Activated naive CD4-positive, alpha-beta T cell treated with anti-CD3 and anti-CD28 coated beads for 36 hours (primary cell): ENCODE measurements around the gene MT1G. TPM values are rescaled to one million over a fixed set of nuclear protein-coding genes. Genes with fewer than 3 reads are reported as not detected.
"Not testable (repeated sequence)": the region's sequence is repeated elsewhere in the genome, so short reads cannot be mapped to it uniquely, and the experiment has no call there.

Experiments
- CTCF ChIA-PET: fragments of 350-600 bp; sonication (Branson Sonifier 250); formaldehyde crosslinking; loops from one replicate; lab custom pipeline; 2021; ENCODE audit warnings: antibody characterized with exemption; lab: Charles Lee
- DNase-seq: peaks from one replicate; pipeline ENCODE4 v3.0.0-alpha.2; 2020
- H3K27ac Mint-ChIP-seq: one replicate; pipeline ENCODE4 v1.8.0; 2021; ENCODE audit warnings: mild to moderate bottlenecking, mixed read lengths
- H3K27me3 Mint-ChIP-seq: one replicate; pipeline ENCODE4 v1.8.0; 2021; ENCODE audit warnings: low read depth, mixed read lengths
- H3K36me3 Mint-ChIP-seq: one replicate; pipeline ENCODE4 v1.8.0; 2021; ENCODE audit warnings: low read depth, mixed read lengths
- H3K4me1 Mint-ChIP-seq: one replicate; pipeline ENCODE4 v1.8.0; 2021; ENCODE audit warnings: low read depth, mixed read lengths
- H3K4me3 Mint-ChIP-seq: one replicate; pipeline ENCODE4 v1.8.0; 2021; ENCODE audit warnings: mild to moderate bottlenecking, moderate library complexity, mixed read lengths
- H3K9me3 Mint-ChIP-seq: one replicate; pipeline ENCODE4 v1.8.0; 2021; ENCODE audit warnings: mixed read lengths
- intact Hi-C: fragments of 100-400 bp; cut with micrococcal nuclease; formaldehyde crosslinking; loops from one replicate; pipeline ENCODE4 v1.15.1; 2023
- total RNA-seq, 2 experiments: library from RNA; stranded (reverse); gene quantifications; one replicate each; pipeline ENCODE4 v1.2.3, GENCODE V29; 2021

The MT1G gene
- total RNA-seq, 2 experiments from 2014 or later, result 22.4 to 23.8 TPM

DNA sequence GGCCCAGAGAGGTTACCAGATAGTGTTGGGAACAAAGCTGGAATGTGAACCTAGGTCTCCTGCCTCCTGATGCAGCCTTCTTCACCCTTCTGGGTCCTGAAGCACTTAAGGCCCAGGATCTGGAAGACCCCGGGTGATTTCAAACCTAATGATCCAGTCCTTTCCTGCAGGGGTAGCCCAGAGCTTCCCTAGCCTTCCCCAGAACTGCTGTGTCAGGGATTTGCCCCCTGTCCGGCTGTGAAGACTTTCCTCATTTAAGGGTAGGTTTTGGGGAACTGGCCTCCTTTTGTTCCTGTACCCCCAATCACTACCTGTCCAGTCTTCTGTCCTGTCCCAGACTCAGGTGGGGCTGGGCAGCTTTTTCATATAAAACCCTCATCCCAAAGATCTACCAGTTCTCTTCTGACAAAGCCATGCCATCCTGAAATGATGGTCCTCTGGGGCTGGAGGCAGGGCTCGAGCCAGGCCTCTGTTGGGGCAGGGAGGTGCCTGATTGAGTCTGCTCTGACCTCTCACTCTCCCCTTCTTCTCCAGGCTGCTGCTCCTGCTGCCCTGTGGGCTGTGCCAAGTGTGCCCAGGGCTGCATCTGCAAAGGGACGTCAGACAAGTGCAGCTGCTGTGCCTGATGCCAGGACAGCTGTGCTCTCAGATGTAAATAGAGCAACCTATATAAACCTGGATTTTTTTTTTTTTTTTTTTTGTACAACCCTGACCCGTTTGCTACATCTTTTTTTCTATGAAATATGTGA is 15.7 kb upstream of the MT1G start:
- peaks cover 19% of the 10 kb centered on the region for H3K4me1 Mint-ChIP-seq
- CTCF ChIA-PET, result interaction anchor here (0.6 to 3.9 kb wide), 5 partner anchors 19 to 490 kb away, joined by 3 to 19 read pairs (median 5); no protein-coding TSS in a partner anchor
- DNase-seq, result no peak
- no peak overlapping the region for H3K27ac Mint-ChIP-seq
- H3K9me3 Mint-ChIP-seq, result peaks cover 3% of the 10 kb centered on the region
- intact Hi-C loops, result loop anchor here (2.0 to 5.0 kb wide), 2 partner anchors 19 to 249 kb away; partner anchors contain the start of gene HERPUD1
- peaks cover 6% of the 10 kb centered on the region for H3K36me3 Mint-ChIP-seq
- peak overlapping the region; percentile 92 for H3K4me3 Mint-ChIP-seq
- no peaks in the 10 kb centered on the region for H3K27me3 Mint-ChIP-seq

DNA sequence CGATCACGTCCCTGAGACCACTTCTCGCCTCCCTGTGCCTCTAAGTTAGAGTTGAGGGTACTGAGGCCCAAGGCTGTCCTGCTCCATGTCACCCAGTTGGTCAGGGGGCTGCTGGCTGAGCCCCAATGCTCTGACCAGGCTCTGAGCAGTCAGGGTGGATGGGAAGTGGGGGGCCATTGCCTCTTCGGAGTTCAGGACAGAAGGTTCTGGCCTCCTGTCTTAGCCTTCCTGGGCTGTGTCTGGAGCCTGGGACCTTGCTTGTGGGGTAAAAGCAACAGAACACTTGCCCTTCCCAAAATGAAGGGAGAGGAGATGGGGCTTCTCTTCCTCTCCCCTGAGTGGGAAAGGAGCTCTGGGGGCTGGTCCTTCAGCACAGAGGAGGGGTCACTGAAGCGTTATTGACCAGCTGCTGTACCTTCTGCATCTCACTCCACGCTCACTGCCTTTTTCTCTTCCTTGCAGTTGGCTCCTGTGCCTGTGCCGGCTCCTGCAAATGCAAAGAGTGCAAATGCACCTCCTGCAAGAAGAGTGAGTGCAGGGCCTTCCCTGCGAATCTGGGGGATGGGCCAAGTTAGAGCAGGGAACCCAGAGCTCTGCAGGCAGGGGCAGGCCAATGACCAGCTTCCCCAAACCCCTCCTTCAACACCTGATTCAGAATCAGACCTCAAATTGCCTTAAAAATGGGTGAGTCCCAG is 15.0 kb upstream of the MT1G start:
- peak; percentile 28 for DNase-seq
- Mint-ChIP-seq H3K4me3 (peak overlapping the region; percentile 92), H3K4me1 (peaks cover 19% of the 10 kb centered on the region), H3K36me3 (peaks cover 4% of the 10 kb centered on the region), H3K27ac (peak overlapping the region; percentile 83), H3K27me3 (no peaks in the 10 kb centered on the region), H3K9me3 (peaks cover 3% of the 10 kb centered on the region)
- CTCF ChIA-PET, result interaction anchor here (1.2 to 3.9 kb wide), 4 partner anchors 9 to 169 kb away, joined by 3 to 19 read pairs (median 4); no protein-coding TSS in a partner anchor
- intact Hi-C loops, result loop anchor here (1.0 to 5.0 kb wide), 12 partner anchors 9 to 326 kb away; partner anchors contain the start of genes HERPUD1, MT1E, MT1F and MT1G

DNA sequence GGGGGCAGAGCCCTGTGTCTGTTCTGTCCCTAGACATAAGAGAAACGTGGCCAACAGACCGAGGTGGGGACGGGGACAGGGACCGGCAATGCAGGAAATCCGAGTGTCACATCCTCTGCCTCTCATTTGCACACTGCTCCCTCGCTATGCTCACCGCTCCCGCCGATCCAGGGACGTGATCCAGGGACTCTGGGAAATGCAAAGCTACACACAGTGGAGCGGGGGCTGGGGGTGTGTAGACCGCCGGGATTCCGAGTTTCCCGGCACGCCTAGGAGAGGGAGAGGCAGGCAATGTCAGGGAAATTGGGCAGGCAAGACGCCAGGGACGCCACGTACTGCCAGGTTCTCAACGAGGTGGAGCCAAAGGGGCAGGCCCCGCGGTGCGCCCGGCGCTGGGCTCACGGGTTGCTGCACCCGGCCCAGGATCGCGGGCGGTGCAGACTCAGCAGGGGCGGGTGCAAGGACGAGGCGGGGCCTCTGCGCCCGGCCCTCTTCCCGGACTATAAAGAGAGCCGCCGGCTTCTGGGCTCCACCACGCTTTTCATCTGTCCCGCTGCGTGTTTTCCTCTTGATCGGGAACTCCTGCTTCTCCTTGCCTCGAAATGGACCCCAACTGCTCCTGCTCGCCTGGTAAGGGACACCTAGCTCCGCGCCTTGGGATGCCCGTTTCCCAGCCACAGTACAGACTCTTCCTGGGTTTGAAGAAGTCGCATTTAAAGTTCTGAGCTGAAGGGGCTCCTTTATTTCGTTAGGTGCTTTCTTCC is 14.3 kb upstream of the MT1G start, which contains the start of gene MT1X:
TSS of gene MT1X (plus strand) at position 532 of the 764 bp plus-strand sequence. CDS start at position 603, 71 bp downstream.
- H3K27me3 Mint-ChIP-seq, result no peaks in the 10 kb centered on the region
- peak within 1 kb of the TSS; percentile 96 for H3K27ac Mint-ChIP-seq
- peaks cover 19% of the 10 kb centered on the region for H3K4me1 Mint-ChIP-seq
- CTCF ChIA-PET, result interaction anchor here (1.0 to 3.9 kb wide), 4 partner anchors 8 to 106 kb away, joined by 3 to 19 read pairs (median 4); no protein-coding TSS in a partner anchor
- peak; percentile 95 for DNase-seq
- intact Hi-C loops, result loop anchor here (1.0 to 5.0 kb wide), 12 partner anchors 8 to 325 kb away; partner anchors contain the start of genes HERPUD1, MT1E, MT1F and MT1G
- H3K9me3 Mint-ChIP-seq, result peaks cover 3% of the 10 kb centered on the region
- H3K36me3 Mint-ChIP-seq, result peaks cover 4% of the 10 kb centered on the region
- H3K4me3 Mint-ChIP-seq, result peak within 1 kb of the TSS; percentile 92

DNA sequence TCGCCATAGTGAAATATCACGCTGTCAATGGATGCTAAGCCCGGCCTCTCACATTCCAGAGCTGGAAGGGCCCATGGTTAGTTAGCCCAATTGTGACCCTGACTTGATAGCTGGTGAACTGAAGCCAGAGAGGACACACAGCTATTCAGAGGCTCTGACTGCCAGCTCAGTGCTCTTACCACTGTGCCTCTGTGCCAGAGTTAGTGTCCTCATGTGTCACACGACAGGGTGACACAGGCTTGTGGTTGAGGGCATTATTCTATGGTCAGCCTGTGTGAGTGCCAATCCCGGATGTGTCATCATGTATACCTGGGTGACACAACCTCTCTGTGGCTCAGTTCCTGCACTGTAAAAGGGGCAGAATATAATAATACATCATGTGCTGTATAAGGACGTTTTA is 12.0 kb upstream of the MT1G start:
- intact Hi-C loops, result loop anchor here (5.0 kb wide), 1 partner anchor 252 kb away; the partner anchor contains the start of gene HERPUD1
- H3K27ac Mint-ChIP-seq, result no peak overlapping the region
- no peaks in the 10 kb centered on the region for H3K9me3 Mint-ChIP-seq
- no peak overlapping the region for H3K4me3 Mint-ChIP-seq
- H3K4me1 Mint-ChIP-seq, result peaks cover 28% of the 10 kb centered on the region
- CTCF ChIA-PET, result no interaction called here
- peaks cover 4% of the 10 kb centered on the region for H3K27me3 Mint-ChIP-seq
- no peaks in the 10 kb centered on the region for H3K36me3 Mint-ChIP-seq
- no peak for DNase-seq

DNA sequence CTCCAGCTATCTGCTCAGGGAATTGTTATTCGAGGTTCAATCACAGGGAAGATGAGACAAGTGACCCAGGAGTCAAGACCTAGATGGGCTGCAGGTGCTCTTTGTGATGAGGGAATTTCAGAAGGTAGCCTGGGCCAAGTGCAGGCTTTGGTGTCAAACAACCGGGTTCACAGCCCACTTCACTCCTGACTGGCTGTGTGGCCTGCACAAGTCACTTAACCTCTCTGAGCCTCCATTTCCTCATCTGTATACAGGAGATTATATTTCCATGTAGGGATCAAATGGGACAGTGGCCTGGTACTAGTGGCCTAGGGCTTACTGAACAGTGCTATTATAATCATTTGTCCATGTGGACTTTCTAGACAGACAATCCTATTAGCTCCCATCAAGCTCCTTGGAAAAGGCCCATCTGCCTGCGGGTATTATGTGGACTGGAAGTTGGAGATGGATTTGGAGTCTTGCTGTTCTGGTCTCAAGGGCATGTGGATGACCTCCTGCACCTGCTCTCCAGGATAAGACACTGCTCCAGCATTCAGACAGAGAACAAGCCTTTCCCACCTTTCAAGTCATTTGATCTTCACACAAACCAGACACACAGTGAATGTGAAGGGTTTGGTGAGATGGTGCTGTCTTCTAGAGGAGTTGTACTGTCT is 11.3 kb upstream of the MT1G start:
- CTCF ChIA-PET, result interaction anchor here (1.0 kb wide), 1 partner anchor 22 kb away, joined by 5 read pairs; no protein-coding TSS in a partner anchor
- Mint-ChIP-seq H3K27me3 (peaks cover 4% of the 10 kb centered on the region), H3K9me3 (no peaks in the 10 kb centered on the region), H3K36me3 (no peaks in the 10 kb centered on the region), H3K4me1 (peaks cover 27% of the 10 kb centered on the region), H3K27ac (no peak overlapping the region), H3K4me3 (no peak overlapping the region)
- DNase-seq, result no peak
- intact Hi-C loops, result no loop called here

DNA sequence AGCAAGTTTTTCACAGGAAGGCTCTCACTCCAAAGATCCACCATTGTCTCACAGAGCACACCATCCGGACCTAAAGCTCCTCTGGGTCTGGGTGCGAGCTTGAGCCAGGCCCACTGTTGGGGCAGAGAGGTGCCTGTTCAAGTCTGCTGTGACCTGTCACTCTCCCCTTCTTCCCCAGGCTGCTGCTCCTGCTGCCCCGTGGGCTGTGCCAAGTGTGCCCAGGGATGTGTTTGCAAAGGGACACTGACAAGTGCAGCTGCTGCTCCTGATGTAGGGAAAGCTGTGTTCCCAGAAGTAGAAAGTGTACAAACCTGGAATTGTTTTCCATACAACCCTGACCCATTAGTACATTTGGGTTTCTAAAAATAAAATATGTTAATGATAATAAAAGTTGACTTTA is 9.6 kb upstream of the MT1G start:
- peaks cover 4% of the 10 kb centered on the region for H3K27me3 Mint-ChIP-seq
- no peak for DNase-seq
- H3K4me3 Mint-ChIP-seq, result no peak overlapping the region
- no peaks in the 10 kb centered on the region for H3K9me3 Mint-ChIP-seq
- intact Hi-C loops, result no loop called here
- CTCF ChIA-PET, result interaction anchor here (0.6 to 0.7 kb wide), 3 partner anchors 23 to 836 kb away, joined by 3 read pairs; partner anchors contain the start of gene MT2A
- H3K4me1 Mint-ChIP-seq, result peaks cover 15% of the 10 kb centered on the region
- H3K27ac Mint-ChIP-seq, result no peak overlapping the region
- no peaks in the 10 kb centered on the region for H3K36me3 Mint-ChIP-seq

DNA sequence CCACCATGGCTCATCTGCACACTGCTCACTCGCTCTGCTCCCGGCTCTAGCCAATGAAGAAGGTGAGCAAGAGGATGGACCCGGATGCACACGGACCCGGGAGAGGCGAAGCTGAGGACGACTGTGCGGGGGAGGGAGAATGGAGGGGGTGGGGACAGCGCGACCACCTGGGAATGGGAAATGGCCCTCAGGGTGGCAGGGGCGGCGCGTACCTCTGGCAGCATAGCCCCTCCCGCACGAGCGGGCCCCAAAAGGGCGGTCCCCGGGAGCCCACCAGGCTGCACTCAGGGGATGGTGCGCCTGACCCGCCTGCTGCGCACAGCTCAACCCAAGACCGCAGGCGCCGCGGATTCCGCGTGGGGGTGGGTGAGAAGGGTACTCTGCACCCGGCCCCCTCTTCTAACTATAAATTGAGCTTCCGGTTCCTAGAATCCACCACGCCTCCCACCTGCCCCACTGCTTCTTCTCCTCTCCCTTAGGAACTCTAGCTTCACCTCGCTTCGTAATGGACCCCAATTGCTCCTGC is 7.9 kb upstream of the MT1G start:
- no peaks in the 10 kb centered on the region for H3K9me3 Mint-ChIP-seq
- H3K27ac Mint-ChIP-seq, result no peak overlapping the region
- H3K4me3 Mint-ChIP-seq, result peak overlapping the region; percentile 55
- H3K27me3 Mint-ChIP-seq, result peaks cover 10% of the 10 kb centered on the region
- peak; percentile 73 for DNase-seq
- no peaks in the 10 kb centered on the region for H3K36me3 Mint-ChIP-seq
- intact Hi-C loops, result loop anchor here (1.0 kb wide), 1 partner anchor 7 kb away; the partner anchor contains the start of gene MT1G
- peaks cover 11% of the 10 kb centered on the region for H3K4me1 Mint-ChIP-seq
- CTCF ChIA-PET, result interaction anchor here (0.8 to 1.4 kb wide), 3 partner anchors 13 to 31 kb away, joined by 3 to 13 read pairs (median 3); no protein-coding TSS in a partner anchor

DNA sequence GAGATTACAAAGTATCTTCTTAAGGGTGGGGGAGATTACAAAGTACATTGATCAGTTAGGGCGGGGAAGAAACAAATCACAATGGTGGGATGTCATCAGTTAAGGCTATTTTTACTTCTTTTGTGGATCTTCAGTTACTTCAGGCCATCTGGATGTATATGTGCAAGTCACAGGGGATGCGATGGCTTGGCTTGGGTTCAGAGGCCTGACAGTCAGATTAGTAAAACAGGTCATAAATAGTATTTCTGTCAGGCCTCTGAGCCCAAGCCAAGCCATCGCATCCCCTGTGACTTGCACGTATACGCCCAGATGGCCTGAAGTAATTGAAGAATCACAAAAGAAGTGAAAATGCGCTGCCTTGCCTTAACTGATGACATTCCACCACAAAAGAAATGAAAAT is 6.7 kb upstream of the MT1G start:
- intact Hi-C loops, result loop anchor here (1.0 kb wide), 2 partner anchors 8 to 28 kb away; partner anchors contain the start of gene MT1X
- not testable (repeated sequence) for H3K4me3 Mint-ChIP-seq, H3K9me3 Mint-ChIP-seq, H3K27ac Mint-ChIP-seq, DNase-seq, H3K36me3 Mint-ChIP-seq
- CTCF ChIA-PET, result interaction anchor here (0.7 to 1.7 kb wide), 3 partner anchors 27 to 119 kb away, joined by 3 to 15 read pairs (median 5); no protein-coding TSS in a partner anchor
- peaks cover 21% of the 10 kb centered on the region for H3K27me3 Mint-ChIP-seq
- peaks cover 15% of the 10 kb centered on the region for H3K4me1 Mint-ChIP-seq

DNA sequence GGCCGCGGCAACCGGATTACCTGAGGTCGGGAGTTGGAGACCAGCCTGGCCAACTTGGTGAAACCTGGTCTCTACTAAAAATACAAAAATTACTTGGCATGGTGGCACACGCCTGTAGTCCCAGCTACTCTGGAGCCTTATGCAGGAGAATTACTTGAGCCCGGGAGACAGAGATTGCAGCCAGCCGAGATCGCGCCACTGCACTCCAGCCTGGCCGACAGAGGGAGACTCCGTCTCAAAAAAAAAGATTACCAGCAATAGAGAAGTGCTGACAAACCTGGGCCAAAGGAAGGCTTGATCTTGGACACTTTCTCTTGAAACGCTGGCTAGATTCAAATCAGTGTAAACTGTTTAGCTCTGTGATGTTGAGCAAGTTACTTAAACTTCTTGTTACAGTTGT is 6.1 kb upstream of the MT1G start:
- Mint-ChIP-seq H3K27me3 (peaks cover 26% of the 10 kb centered on the region), H3K4me1 (peaks cover 18% of the 10 kb centered on the region), H3K36me3 (no peaks in the 10 kb centered on the region), H3K27ac (no peak overlapping the region), H3K9me3 (no peaks in the 10 kb centered on the region), H3K4me3 (no peak overlapping the region)
- CTCF ChIA-PET, result interaction anchor here (0.6 to 1.7 kb wide), 9 partner anchors 8 to 119 kb away, joined by 3 to 15 read pairs (median 3); partner anchors contain the start of gene MT1X
- intact Hi-C loops, result loop anchor here (1.0 kb wide), 2 partner anchors 8 to 28 kb away; partner anchors contain the start of gene MT1X
- peak; percentile 52 for DNase-seq

DNA sequence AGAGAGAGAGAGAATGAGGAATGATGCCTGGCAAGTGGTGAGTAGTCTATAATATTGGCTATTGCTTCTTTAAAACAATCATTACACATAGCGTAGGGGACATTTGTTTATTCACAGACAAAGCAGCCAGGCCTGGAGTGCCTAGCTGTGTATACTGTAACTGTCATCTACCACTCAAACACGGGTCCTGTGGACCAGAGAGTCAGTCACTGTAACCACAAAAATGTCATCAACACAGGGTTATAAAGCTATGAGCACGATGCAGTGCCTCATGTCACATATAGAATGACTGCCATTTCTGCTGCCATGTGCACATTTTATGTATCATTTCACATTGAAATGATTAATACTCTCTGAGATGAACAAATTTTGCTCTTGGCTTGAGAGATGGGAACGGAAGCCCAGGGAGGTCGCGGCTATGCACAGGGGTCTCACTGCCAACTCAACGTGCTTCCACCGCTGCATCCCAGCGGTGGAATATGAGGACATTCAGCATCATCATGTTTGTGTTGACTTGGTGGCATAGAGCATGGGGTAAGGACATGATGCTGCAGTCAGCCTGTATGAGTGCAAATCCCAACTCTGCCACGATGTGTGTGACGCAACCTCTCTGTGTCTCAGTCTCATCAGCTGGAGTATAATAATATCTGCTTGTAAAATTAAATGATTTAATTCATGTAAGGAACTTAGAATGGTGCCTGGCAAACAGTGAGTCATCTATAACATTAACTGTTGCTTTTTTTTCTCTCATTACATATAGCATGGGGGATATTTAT is 5.1 kb upstream of the MT1G start:
- intact Hi-C loops, result no loop called here
- H3K4me3 Mint-ChIP-seq, result no peak overlapping the region
- CTCF ChIA-PET, result interaction anchor here (0.8 to 1.7 kb wide), 9 partner anchors 8 to 97 kb away, joined by 3 to 15 read pairs (median 4); no protein-coding TSS in a partner anchor
- no peak overlapping the region for H3K27ac Mint-ChIP-seq
- no peak for DNase-seq
- peaks cover 26% of the 10 kb centered on the region for H3K4me1 Mint-ChIP-seq
- H3K9me3 Mint-ChIP-seq, result no peaks in the 10 kb centered on the region
- no peaks in the 10 kb centered on the region for H3K36me3 Mint-ChIP-seq
- H3K27me3 Mint-ChIP-seq, result peaks cover 35% of the 10 kb centered on the region
